HG03108 (cell line): ENCODE data around the gene RGS11.

Experiments
- ATAC-seq: cut with Tn5 transposase; IDR thresholded peaks from one replicate; pipeline ENCODE4 v1.9.1; 2021; ENCODE audit warnings: moderate library complexity; ENCODE audit not compliant: unreplicated experiment

RGS11 gene

DNA sequence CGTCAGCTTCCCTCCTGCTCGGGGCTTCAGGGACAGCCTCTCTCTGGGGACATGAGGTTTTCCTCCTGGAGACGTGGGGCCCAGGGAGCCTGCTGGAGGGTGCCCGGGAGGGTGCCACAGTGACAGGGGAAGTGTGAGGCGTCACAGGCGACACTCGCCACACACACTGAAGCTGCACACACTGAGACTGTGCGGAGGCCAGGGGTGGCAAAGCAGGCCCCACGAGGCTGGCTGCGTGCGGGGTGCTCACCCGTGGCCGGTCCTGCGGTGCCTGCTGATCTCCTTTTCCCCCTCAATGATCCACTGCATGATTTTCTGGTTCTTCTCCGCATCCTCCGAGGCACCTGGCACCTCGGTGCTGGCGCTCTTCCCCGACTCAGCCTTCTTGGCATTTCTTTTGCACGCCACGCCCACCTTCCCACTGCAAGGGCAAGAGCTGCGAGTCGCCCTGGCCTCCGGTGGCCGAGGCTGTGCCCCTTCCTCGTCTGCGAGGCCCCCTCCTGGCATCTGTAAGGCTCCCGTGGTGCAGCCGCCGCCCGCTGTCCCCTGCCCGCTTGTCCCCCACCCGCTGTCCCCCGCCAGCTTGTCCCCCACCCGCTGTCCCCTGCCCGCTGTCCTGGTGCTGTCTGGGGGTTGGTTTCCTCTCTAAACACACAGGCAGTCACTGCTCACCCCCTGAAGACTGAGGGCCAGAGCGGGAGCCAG, 21.2 kb upstream of the RGS11 start:
- ATAC-seq, result no peak

DNA sequence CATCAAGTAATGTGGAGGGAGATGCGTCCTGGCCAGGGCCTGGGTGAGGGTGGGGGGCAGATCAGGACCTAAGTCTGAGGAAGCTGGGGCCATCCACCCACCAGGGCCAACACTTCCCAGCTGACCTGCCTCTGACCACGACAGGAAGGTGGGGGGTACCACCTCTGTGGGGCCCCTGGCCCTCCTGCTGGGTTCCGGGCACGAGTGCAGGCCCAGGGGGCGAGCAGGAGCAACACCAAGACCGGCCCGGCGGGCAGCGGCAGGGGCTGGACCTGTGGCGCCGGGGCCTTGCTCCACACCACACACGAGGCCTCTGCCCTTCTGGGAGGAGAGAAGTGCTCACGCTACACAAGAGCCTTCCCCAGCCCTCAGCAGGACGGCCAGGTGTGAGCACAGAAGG, 20.5 kb upstream of the RGS11 start:
- ATAC-seq, result no peak

DNA sequence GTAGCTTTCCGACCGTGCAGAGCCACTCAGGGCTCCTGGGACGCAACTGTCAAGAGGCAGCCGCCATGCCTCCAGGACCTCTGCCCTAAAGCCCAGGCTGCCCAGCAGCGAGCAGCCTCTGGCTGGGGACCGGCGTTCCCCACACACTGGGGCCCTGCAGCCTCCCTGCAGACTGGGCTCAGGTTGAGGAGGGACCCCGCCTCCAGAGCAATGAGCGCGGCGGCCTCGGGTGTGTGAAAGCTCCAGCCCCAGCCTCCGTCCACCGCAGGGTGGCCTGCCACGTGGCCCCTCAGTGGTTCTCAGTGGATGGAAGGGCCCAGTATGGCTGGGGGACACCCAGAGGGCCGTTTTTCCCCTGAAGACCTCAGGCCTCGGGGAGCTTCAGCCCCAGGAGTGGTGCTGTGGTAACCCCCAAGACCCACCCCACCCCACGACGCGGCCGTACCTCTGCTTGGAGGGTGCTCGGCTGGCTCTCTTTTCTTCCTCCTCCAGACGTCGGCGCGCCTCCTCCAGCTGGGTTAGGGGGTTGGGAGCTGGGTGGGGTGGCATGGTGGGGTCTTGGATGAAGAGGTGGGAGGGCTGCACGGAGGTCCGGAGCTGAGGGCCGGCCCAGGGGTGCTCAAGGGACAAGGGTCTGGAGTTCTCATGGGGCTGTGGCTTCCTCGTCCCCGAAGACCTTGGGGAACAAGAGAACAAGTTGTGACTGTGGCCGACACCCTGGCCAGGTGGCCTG, 17.5 kb upstream of the RGS11 start:
- no peak for ATAC-seq

DNA sequence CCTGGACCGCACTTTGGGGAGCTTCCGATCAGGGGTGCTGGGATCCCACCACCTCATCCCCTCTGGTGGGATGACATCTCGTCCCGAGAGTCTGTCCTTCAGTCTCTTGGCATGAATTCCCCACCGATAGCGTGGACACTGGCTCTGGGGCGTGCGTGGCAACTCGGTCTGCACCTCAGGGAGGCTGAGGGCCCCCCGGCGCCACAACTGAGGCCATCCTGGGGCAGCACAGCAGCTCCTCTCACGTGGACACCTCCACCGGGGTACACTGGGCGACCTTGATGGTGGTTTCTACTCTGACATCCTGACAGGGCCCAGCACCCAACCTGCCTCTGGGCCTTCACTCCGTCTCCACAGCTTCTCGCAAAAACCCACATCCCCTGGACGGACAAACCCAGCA, 15.8 kb upstream of the RGS11 start:
- ATAC-seq, result no peak

DNA sequence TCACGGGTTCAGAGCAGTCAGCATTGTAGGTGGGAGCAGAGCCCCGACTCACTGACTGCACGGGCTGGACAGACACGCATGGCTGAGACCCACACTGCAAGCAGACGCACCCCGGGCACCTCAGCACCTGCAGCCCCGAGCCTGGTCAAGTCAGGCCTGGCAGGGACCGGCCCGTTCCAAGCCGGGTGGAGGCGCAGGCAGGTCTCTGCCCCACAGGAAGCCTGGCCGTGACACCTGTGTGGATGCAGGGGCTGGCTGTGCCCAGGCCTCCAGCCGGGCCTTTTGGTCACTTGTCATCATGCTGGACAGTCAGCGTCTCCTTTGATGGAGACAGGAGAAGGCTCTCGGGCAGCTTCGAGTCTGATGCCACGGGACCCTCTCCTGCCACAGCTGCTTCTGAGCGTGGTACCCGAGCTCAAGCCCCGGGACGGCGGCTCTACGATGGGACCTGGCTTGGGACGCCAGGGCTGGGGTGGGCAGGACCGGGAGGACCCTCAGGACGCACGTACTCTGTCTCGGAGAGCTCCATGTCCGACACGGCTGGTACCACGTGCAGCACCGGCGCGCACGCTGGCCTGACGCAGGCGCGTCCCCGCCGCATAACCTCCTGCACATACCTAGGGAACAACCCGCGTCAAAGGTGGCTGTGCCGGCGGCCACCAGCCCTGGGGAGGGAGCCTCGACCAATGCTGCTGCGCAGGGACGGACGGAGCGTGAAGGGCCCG, 15.1 kb upstream of the RGS11 start:
- no peak for ATAC-seq

DNA sequence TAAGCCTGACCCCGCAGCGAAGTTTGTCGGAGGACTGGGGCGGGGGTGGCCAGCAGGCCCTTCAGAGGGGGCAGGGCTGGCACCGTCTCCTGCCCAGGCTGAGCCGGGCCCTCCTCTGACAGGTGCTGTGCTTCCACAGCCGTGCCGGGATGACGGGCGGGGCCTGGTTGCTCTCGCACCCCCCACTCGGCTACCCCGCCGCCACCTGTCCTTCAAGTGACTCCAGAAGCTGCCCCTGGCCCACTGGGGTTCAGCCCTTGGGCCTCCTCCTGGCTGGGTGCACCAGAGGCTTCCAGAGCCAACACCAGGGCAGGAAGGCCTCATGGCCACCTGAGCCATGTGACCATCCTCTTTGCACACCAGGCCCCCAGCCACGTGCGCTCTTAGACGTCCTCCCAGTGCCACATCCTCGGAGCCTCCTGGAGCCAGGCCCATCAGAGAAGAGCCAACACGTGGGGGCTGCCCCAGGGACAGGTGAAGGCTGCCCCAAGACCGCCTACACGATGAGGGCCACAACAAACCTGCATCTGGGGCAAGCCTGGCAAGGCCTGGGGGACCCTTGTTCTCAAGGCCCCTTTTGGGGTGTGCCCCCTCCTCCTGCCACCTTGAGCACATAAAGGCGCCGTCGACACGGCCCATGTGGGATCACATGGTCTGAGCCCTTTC, 14.4 kb upstream of the RGS11 start:
- ATAC-seq, result no peak

DNA sequence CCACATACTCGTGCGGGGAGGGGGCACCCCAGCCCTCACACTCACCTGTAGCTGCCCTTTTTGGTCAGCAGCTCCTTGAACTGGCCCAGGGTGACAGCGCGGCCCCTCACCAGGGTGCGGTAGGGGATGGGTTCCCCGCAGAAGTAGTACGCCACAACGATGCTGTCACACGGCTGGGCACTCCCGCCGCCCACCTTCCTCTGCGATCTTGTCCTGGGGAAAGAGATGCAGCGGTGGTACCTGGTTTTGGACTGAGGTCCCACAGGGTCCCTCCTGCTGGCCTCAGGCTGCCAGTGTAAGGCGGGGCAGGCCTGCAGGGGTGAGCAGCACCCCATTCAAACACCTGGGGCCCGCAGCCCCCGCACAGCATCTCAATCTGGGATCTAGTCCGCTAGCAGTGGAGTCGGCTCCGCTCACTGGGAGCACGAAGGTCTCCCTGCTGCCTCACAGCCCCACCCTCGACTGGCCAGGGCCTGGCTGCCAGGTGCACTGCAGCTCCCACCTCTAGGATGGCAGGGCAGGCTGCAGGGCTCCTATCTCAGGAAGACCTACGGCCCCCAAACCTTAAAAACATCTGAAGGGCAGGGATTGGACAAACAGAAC, 13.8 kb upstream of the RGS11 start:
- ATAC-seq, result no peak

DNA sequence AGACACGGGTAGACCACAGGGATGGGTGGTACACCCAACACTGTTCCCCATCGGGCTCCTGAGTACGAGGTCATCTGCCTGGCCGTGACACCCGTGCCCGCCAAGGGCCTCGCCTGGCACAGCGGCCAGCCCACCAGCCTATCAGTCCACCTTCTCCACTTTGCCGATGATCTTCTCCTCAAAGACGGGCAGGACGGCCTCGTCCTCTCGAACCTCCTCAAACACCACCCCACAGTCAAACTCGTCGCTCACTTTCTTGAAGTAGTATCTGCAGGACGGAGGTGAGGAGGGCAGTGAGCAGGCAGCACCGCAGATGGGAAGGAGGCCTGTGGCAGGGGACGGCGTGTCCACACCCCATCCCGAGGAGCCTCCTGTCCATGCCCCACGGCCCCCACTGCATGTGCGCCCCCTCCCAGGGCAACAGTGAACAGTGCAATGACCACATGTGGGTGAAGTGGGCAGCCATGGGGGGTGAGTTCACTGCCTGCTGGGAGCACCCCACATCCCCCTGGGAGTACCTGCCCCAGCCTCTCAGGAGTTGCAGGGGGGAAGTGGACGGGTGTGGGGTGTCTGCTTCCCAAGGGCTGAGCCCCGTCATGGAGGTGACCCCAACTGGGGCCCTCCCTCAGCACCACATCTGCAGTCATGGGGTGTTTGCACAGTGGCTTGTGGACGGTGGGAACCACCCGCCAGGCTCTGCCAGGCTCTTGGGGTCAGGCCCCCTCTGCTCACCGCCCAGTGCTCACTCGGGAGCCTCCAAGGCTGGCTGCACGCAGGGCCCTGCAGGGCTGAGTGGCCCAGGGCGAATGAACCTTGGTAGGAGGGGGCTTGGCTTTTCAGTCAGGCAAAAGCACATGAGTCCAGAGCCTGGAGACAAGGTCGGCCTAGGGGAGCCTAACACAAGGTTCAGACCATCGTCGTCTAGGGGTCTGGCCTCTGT, 12.5 kb upstream of the RGS11 start:
- no peak for ATAC-seq

DNA sequence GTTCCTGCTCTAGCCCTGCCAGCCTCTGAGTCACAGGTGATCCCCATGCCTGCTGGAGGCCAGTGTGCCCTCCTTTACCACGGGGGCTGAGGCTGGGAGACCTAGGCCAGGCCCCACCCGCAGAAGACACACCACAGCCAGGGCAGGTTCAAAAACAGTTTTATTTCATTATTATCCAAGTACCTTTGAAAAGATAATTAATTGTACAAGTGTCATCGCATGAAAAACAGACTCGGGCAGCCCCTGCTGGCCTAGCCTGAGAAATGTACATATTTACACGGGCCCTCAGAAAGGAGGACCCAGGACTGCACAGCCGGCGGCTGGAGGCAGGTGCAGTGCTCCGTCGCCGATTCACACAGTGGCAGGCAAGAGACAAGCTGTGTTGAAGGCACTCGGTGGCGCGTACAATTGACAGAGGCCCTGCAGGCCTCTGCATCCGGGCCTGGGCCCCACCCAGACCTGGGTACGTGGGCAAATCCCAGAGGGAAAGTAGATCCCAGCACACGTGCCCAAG, 11.6 kb upstream of the RGS11 start:
- no peak for ATAC-seq

DNA sequence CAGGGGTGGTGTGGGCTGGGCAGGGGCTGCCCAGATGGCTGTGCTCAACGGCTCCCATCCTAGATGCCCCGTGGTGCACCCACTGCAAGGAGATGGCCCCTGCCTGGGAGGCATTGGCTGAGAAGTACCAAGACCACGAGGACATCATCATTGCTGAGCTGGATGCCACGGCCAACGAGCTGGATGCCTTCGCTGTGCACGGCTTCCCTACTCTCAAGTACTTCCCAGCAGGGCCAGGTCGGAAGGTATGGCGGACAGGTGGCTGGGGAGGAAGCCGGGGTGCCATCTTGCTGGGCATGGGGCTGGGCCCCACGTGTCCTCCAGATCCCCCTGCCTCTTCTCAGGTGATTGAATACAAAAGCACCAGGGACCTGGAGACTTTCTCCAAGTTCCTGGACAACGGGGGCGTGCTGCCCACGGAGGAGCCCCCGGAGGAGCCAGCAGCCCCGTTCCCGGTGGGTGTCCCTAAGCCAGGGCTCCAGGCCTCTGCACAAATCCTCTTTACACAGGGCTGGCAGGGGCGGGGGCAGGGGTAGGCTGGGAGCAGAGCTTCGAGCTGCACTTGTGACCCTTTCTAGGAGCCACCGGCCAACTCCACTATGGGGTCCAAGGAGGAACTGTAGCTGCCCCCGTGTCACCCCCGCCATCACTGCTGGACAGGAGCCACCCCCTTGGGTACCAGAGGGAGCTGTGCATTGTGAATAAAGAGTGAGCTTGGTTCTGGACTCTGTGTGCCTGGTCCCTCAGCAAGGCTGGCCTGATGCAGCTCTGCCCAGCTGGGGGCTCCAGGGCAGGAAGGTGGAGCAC, 10.9 kb upstream of the RGS11 start:
- ATAC-seq, result no peak

DNA sequence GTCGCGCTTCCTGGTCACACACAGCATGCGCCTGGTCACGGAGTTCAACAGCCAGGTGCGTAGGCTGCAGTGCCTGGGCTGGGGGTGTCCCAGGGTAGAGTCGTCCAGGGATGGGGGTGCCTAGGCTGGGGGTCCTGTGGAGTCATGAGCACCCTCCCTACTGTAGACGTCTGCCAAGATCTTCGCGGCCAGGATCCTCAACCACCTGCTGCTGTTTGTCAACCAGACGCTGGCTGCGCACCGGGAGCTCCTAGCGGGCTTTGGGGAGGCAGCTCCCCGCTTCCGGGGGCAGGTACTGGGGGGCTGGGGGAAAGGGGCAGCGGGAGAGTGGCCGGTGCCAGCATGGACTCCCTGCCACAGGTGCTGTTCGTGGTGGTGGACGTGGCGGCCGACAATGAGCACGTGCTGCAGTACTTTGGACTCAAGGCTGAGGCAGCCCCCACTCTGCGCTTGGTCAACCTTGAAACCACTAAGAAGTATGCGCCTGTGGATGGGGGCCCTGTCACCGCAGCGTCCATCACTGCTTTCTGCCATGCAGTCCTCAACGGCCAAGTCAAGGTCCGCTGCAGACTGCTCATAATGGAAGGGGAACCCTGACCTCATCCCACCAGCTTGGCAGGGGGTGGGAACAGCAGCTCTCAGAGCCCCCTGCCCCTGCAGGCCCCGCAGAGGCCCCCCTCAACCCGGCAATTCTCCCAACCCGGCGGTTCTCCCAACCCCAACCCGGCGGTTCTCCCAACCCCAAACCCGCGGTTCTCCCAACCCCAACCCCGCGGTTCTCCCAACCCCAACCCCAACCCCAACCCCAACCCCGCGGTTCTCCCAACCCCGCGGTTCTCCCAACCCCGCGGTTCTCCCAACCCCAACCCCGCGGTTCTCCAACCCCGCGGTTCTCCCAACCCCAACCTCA, 9.7 kb upstream of the RGS11 start:
- ATAC-seq, result no peak

DNA sequence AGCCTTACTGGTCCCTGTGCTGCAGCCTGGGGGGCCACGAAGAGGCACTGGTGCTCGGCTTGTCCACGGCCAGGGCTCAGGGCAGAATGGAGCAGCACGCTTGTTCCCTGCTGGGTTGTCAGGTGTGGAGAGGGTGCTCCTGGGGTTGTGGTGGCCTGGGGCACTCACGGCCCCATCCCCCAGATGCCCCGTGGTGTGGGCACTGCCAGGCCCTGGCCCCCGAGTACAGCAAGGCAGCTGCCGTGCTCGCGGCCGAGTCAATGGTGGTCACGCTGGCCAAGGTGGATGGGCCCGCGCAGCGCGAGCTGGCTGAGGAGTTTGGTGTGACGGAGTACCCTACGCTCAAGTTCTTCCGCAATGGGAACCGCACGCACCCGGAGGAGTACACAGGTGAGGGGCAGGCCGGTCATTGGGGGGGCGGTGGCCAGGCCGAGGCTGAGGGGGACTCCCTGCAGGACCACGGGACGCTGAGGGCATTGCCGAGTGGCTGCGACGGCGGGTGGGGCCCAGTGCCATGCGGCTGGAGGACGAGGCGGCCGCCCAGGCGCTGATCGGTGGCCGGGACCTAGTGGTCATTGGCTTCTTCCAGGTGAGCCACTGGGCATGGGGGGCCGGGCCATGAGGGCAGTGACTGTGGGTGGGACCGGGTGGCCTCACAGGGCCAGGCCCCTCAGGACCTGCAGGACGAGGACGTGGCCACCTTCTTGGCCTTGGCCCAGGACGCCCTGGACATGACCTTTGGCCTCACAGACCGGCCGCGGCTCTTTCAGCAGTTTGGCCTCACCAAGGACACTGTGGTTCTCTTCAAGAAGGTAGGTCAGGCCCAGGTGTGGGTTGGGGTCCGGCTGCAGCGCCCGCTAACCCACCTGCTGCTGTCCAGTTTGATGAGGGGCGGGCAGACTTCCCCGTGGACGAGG, 8.7 kb upstream of the RGS11 start:
- ATAC-seq, result no peak

DNA sequence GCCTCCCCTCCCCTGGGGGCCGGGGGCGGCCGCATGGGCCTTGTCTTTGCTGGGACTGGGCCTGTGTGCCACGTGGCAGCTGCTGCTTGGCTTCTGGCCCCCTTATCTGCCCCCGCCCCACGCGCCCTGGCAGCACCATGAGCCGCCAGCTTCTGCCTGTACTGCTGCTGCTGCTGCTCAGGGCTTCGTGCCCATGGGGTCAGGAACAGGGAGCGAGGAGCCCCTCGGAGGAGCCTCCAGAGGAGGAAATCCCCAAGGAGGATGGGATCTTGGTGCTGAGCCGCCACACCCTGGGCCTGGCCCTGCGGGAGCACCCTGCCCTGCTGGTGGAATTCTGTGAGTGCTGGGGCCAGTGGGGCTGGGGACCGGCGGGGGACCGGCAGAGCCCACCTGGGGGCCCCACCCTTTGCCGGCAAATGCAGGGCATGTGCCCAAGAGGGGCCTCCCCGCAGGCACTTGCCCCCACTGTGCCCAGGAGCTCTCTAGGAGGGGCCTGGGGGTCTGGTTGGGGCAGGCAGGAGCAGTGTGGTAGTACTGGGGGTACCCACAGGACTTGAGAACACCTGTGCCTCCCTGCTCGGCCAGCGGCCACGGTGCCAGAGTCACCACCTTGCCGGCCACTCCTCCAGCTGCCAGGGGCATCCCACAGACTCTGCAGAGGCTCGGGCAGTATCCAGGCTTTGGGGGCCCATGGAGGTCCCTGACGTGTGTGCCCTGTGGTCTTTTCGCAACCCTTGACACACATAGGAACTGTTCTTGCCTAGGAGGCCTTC, 7.5 kb upstream of the RGS11 start, which contains the start of gene PDIA2:
PDIA2 (plus strand) TSS at position 132 of the 773 bp plus-strand sequence; CDS start at position 138, 6 bp downstream.
- ATAC-seq, result no peak

DNA sequence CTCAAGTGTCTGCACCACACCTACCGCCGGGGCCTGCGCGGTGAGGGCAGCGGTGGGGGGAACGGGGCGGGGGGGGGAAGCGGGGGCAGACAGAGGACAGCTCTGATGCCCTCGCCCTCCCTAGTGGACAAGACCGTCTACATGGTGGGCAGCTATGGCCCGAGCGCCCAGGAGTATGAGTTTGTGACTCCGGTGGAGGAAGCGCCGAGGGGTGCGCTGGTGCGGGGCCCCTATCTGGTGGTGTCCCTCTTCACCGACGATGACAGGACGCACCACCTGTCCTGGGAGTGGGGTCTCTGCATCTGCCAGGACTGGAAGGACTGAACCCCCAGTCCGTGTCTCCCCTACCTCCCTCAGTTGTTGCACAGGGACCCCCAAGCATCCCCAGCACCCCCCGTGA, 6.7 kb upstream of the RGS11 start:
- ATAC-seq, result no peak

DNA sequence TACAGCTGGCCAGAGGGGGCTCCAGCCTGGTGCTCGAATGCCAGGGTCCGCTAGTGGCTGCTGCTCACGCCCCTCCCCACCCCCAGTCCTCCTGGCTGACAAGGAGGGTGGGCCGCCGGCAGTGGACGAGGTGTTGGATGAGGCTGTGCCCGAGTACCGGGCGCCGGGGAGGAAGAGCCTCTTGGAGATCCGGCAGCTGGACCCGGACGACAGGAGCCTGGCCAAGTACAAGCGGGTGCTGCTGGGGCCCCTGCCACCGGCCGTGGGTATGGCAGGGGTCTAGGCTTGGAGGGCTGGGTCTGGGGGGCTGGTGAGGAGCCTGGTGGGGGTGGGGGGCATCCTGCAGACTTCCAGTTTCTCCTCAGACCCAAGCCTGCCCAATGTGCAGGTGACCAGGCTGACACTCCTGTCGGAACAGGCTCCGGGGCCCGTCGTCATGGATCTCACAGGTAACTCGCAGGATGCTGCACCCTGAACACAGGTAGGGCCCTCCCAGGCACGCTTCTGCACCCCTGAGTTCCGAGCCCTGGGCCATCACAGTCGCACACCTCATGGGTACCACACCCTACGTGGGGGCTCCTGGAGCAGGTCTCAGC, 6.0 kb upstream of the RGS11 start:
- ATAC-seq, result no peak
